GM12892 (cell line): ENCODE results near the gene TAS2R60.

Experiments used
- POLR2A ChIP-seq: IDR thresholded peaks from 2 replicates; pipeline ENCODE4 v1.6.1; 2011; ENCODE audit warnings: low read depth, low read length, control low read depth
- POLR2AphosphoS5 ChIP-seq: IDR thresholded peaks from 2 replicates; pipeline ENCODE4 v1.6.1; 2011; ENCODE audit warnings: low read depth, low read length, control low read depth

DNA sequence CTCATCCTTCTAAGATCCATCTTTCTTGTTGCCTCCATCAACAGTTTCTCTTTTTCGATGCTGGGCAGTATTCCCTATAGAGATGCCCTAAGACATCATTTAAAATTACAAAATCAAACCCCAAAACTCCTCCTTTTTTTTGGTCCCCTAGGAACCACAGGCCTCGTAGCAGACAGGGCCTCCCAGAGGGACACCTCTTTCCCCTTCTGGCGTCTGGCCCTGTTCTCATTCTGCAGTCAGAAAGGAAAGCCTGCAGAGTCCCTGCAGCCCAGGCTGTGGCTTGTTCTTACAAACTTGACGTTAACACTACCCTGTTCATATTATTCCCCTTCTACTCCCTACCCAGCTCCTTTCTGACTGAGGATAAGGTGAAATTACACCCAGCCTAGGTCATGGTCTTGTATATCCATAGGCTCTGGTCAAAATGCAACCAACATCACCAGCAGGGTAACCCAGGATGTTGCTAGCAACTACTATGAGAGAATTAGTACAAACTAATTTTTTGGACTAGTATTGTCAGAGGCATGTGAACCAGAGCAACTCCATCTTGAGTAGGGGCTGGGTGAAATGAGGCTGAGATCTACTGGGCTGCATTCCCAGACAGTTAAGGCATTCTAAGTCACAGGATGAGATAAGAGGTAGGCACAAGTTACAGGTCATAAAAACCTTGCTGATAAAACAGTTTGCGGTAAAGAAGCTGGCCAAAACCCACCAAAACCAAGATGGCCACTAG, 31.1 kb upstream of the TAS2R60 start:
- TF ChIP-seq POLR2AphosphoS5 (no peak), POLR2A (no peak)
